Panc1 (cell line): ENCODE measurements around the gene CCDC158. TPM values are rescaled to one million over a fixed set of nuclear protein-coding genes. Genes with fewer than 3 reads are reported as not detected.

Source experiments
- ATAC-seq: fragments of 200-7000 bp; cut with Tn5 transposase; 2 replicates; pipeline ENCODE4 v1.9.1; 2020; ENCODE audit warnings: mild to moderate bottlenecking, moderate library complexity
- BruUV-seq: library from RNA; stranded (reverse); fragments of 400-500 nt; replicated peaks from 2 replicates; lab custom pipeline; 2021; lab: Mats Ljungman, UMichigan
- CTCF ChIA-PET: fragments of 300-600 bp; sonication (Branson Sonifier 250); formaldehyde crosslinking; loops from one replicate; lab custom pipeline; 2022; ENCODE audit warnings: antibody characterized with exemption; lab: Charles Lee
- POLR2A ChIA-PET: fragments of 300-600 bp; sonication (Branson Sonifier 250); formaldehyde crosslinking; loops from one replicate; lab custom pipeline; 2022; ENCODE audit warnings: antibody characterized with exemption; lab: Charles Lee
- DNase-seq: peaks from one replicate; pipeline ENCODE4 v3.0.0-alpha.2; 2010; ENCODE audit warnings: low read depth, low spot score
- H3K27ac ChIP-seq: 2 replicates; pipeline ENCODE4 v1.5.1; 2011; ENCODE audit warnings: mild to moderate bottlenecking, low read length, inconsistent platforms
- H3K27me3 ChIP-seq: fragments of 200-500 bp; sonication (Bioruptor generic); 2 replicates; pipeline ENCODE4 v1.6.0; 2014; ENCODE audit warnings: low read length, inconsistent platforms; ENCODE audit not compliant: control insufficient read depth, insufficient read depth
- H3K36me3 ChIP-seq: fragments of 200-500 bp; sonication (Bioruptor generic); 2 replicates; pipeline ENCODE4 v1.5.1; 2014; ENCODE audit warnings: inconsistent platforms, mild to moderate bottlenecking, low read length, moderate library complexity; ENCODE audit not compliant: control insufficient read depth, insufficient read depth
- H3K4me1 ChIP-seq: 2 replicates; pipeline ENCODE4 v1.5.1; 2011; ENCODE audit warnings: inconsistent platforms, mild to moderate bottlenecking, low read length, moderate library complexity; ENCODE audit not compliant: control insufficient read depth, insufficient read depth
- H3K4me3 ChIP-seq, 2 experiments: 2 replicates each; pipeline ENCODE4 v1.5.1; 2011 to 2012; ENCODE audit warnings: low read depth in 2 of 2, low read length in 2 of 2, mild to moderate bottlenecking in 2 of 2, inconsistent platforms in 1 of 2, moderate library complexity in 1 of 2
- H3K9me3 ChIP-seq: fragments of 200-500 bp; sonication (Bioruptor generic); 2 replicates; pipeline ENCODE4 v1.5.1; 2014; ENCODE audit warnings: low read depth, mild to moderate bottlenecking, inconsistent platforms, low read length, moderate library complexity; ENCODE audit not compliant: control insufficient read depth, insufficient read depth
- CTCF ChIP-seq: fragments of 450-650 bp; IDR thresholded peaks from 2 replicates; pipeline ENCODE4 v1.5.1; 2017; ENCODE audit warnings: mild to moderate bottlenecking
- POLR2AphosphoS5 ChIP-seq: IDR thresholded peaks from 2 replicates; pipeline ENCODE4 v1.6.1; 2012; ENCODE audit warnings: mild to moderate bottlenecking, low read depth, low read length, moderate library complexity
- REST ChIP-seq, 2 experiments: IDR thresholded peaks; 2 replicates each; pipeline ENCODE4 v1.6.1; 2011 to 2012; ENCODE audit warnings: low read depth in 2 of 2, control low read depth in 1 of 2, low read length in 1 of 2, mild to moderate bottlenecking in 1 of 2, moderate library complexity in 1 of 2; ENCODE audit not compliant: insufficient read depth in 1 of 2
- SIN3A ChIP-seq: IDR thresholded peaks from 2 replicates; pipeline ENCODE4 v1.6.1; 2012; ENCODE audit warnings: low read depth, mild to moderate bottlenecking, low read length, moderate library complexity, borderline replicate concordance; ENCODE audit not compliant: insufficient read depth
- TCF7L2 ChIP-seq: IDR thresholded peaks from 2 replicates; pipeline ENCODE4 v1.6.1; 2011; ENCODE audit warnings: mild to moderate bottlenecking, low read depth, low read length, inconsistent platforms
- in situ Hi-C: cut with HindIII; loops from 2 replicates; pipeline ENCODE4 v1.10.0; 2016; ENCODE audit warnings: low sequenced_read_pairs, low pct_unique_long_range_greater_than_20kb
- intact Hi-C: fragments of 100-400 bp; cut with micrococcal nuclease; formaldehyde crosslinking; loops from one replicate; pipeline ENCODE4 v1.10.0; 2022; ENCODE audit not compliant: unreplicated experiment
- total RNA-seq: library from RNA; stranded (reverse); gene quantifications from one replicate; pipeline ENCODE4 v1.2.1, GENCODE V29; 2021; ENCODE audit not compliant: unreplicated experiment

The CCDC158 gene
- total RNA-seq, 1 experiment from 2014 or later, result 0.28 TPM

GRCh38 chr4:76357981-76358380 is 63.0 kb downstream of the CCDC158 start:
- POLR2A ChIA-PET, result no interaction called here
- no peak for ATAC-seq
- H3K27ac ChIP-seq, result no peak overlapping the region
- no peaks in the 10 kb centered on the region for H3K4me1 ChIP-seq
- no peaks in the 10 kb centered on the region for H3K9me3 ChIP-seq
- no peak for DNase-seq
- no TSS peak for BruUV-seq
- no peak overlapping the region for H3K4me3 ChIP-seq
- CTCF ChIA-PET, result no interaction called here
- TF ChIP-seq POLR2AphosphoS5 (no peak), SIN3A (no peak), REST (IDR thresholded peaks at IDR 0.05; ENCODE audit: insufficient read depth in 1 of 2, low read depth in 2 of 2, low read length in 1 of 2) (no peak), TCF7L2 (no peak), CTCF (no peak)
- intact Hi-C loops (no loop called here), in situ Hi-C loops (no loop called here)
- H3K27me3 ChIP-seq, result peaks cover 2% of the 10 kb centered on the region; the same call in 1 of the 2 replicates
- no peaks in the 10 kb centered on the region for H3K36me3 ChIP-seq

GRCh38 chr4:76354517-76355473 is 66.1 kb downstream of the CCDC158 start:
- Histone ChIP-seq H3K4me1 (no peaks in the 10 kb centered on the region), H3K27me3 (peaks cover 2% of the 10 kb centered on the region; the same call in 1 of the 2 replicates), H3K36me3 (no peaks in the 10 kb centered on the region), H3K9me3 (no peaks in the 10 kb centered on the region), H3K27ac (no peak overlapping the region), H3K4me3 (no peak overlapping the region)
- intact Hi-C loops, result no loop called here
- DNase-seq (no peak), ATAC-seq (no peak)
- in situ Hi-C loops, result no loop called here
- TF ChIP-seq CTCF, result no peak
- no peak for TF ChIP-seq TCF7L2
- no peak for TF ChIP-seq POLR2AphosphoS5
- TF ChIP-seq SIN3A, result no peak
- no peak for TF ChIP-seq REST (IDR thresholded peaks at IDR 0.05; ENCODE audit: insufficient read depth in 1 of 2, low read depth in 2 of 2, low read length in 1 of 2)
- ChIA-PET POLR2A (interaction anchor here (0.7 kb wide), 1 partner anchor 604 kb away, joined by 23 read pairs; no protein-coding TSS in a partner anchor), CTCF (interaction anchor here (0.6 kb wide), 1 partner anchor 13 kb away, joined by 3 read pairs; no protein-coding TSS in a partner anchor)
- BruUV-seq, result no TSS peak
